Measurements from ENCODE around the gene ATXN2.

Gene ATXN2

GRCh38 chr12:111435661-111436201 lies 163.4 kb downstream of the ATXN2 start:
- DNase-seq = peak; percentile 39

- DNase-seq = peak; percentile 93
These were observed 164.3 kb downstream of the ATXN2 start for GRCh38 chr12:111434680-111435338.

GRCh38 chr12:111434049-111434448 lies 165.1 kb downstream of the ATXN2 start:
- DNase-seq = no peak

GRCh38 chr12:111431772-111432171 lies 167.3 kb downstream of the ATXN2 start:
- no peak for DNase-seq

- peak; percentile 79 for DNase-seq
These were observed 168.4 kb downstream of the ATXN2 start for GRCh38 chr12:111430433-111431353.

- peak; percentile 82 for DNase-seq
These were observed 169.2 kb downstream of the ATXN2 start for GRCh38 chr12:111429828-111430432.

GRCh38 chr12:111428728-111429175 lies 170.4 kb downstream of the ATXN2 start:
- DNase-seq = no peak

GRCh38 chr12:111428081-111428727 lies 170.9 kb downstream of the ATXN2 start:
- DNase-seq = no peak

GRCh38 chr12:111427417-111428074 lies 171.6 kb downstream of the ATXN2 start:
- DNase-seq = no peak

- DNase-seq = peak; percentile 34
These were observed 172.6 kb downstream of the ATXN2 start for GRCh38 chr12:111426344-111427185.

- DNase-seq = no peak
These were observed 173.5 kb downstream of the ATXN2 start for GRCh38 chr12:111425655-111426054.

- no peak for DNase-seq
These were observed 174.3 kb downstream of the ATXN2 start for GRCh38 chr12:111424793-111425251.

GRCh38 chr12:111424189-111424792 lies 174.8 kb downstream of the ATXN2 start:
- no peak for DNase-seq

GRCh38 chr12:111420494-111420893 lies 178.6 kb downstream of the ATXN2 start:
- no peak for DNase-seq

- no peak for DNase-seq
These were observed 179.3 kb downstream of the ATXN2 start for GRCh38 chr12:111419784-111420183.

GRCh38 chr12:111418594-111418880 lies 180.6 kb downstream of the ATXN2 start:
- DNase-seq = no peak

- DNase-seq = no peak
These were observed 181.1 kb downstream of the ATXN2 start for GRCh38 chr12:111417784-111418593.

GRCh38 chr12:111417290-111417689 lies 181.8 kb downstream of the ATXN2 start:
- no peak for DNase-seq

GRCh38 chr12:111414711-111415252 lies 184.3 kb downstream of the ATXN2 start:
- no peak for DNase-seq
